Measurements from ENCODE around the gene SUMO3. TPM values are rescaled to one million over a fixed set of nuclear protein-coding genes. Genes with fewer than 3 reads are reported as not detected.

Gene SUMO3
- total and polyA plus RNA-seq, 7 donors = 38.6 to 86.6 (median 62.1) TPM

GRCh38 chr21:44813149-44813548 is 4.7 kb downstream of the SUMO3 start:
- ATAC-seq = no peak
- Histone ChIP-seq H3K36me3 (ENCODE audit: insufficient read depth in 1 of 2, low read depth in 1 of 2) (peaks cover 0 to 50% of the 10 kb centered on the region in 2 donors), H3K4me1 (peaks cover 13% of the 10 kb centered on the region), H3K27ac (no peak overlapping the region), H3K9me3 (no peaks in the 10 kb centered on the region), H3K4me3 (no peak overlapping the region), H3K27me3 (ENCODE audit: insufficient read depth in 3 of 3, low read length in 2 of 3) (no peaks in the 10 kb centered on the region)
- no peak for TF ChIP-seq CTCF (IDR thresholded peaks at IDR 0.05)
- no peak for DNase-seq
- intact Hi-C loops (cut with DNase I) = no loop called here
- 84 to 89% (median 84%) methylated on average over 10 of the region's 10 CpGs for WGBS, 3 donors

DNA sequence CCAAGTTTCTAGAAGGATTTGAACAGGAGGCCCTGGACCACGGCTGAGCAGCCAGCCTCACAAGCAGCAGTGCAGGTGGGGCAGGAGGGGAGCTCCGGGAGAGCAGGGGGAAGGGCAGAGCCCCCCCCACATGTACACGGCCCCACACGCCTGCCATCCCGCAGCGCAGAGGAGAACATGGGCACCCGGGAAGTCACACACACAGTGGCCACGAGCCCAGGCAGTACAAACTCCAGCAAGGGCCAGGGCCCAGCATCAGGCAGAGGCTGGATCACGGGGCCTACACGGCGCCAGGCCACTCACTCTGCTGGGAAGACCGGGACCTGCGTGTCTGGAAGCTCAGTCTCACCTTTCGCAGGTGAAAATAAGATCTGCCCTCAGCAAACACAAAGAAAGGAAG is 5.2 kb downstream of the SUMO3 start:
- DNase-seq (no peak), ATAC-seq (no peak)
- peaks cover 13% of the 10 kb centered on the region for H3K4me1 ChIP-seq
- intact Hi-C loops (cut with DNase I) = no loop called here
- no peak overlapping the region for H3K27ac ChIP-seq
- no peak overlapping the region for H3K4me3 ChIP-seq
- H3K36me3 ChIP-seq (ENCODE audit: insufficient read depth in 1 of 2, low read depth in 1 of 2) = peaks cover 0 to 56% of the 10 kb centered on the region in 2 donors
- H3K9me3 ChIP-seq = no peaks in the 10 kb centered on the region
- TF ChIP-seq CTCF (IDR thresholded peaks at IDR 0.05) = no peak
- no peaks in the 10 kb centered on the region for H3K27me3 ChIP-seq (ENCODE audit: insufficient read depth in 3 of 3, low read length in 2 of 3)
- WGBS, 3 donors = 82 to 87% (median 83%) methylated on average over 14 of the region's 14 CpGs

GRCh38 chr21:44810779-44811178 is 7.1 kb downstream of the SUMO3 start:
- H3K4me3 ChIP-seq = no peak overlapping the region
- DNase-seq (peak in 1 of 2 donors; percentile 36), ATAC-seq (no peak)
- 80 to 93% (median 88%) methylated on average over 5 to 6 of the region's 6 CpGs for WGBS, 3 donors
- no peaks in the 10 kb centered on the region for H3K27me3 ChIP-seq (ENCODE audit: insufficient read depth in 3 of 3, low read length in 2 of 3)
- peaks cover 3 to 74% of the 10 kb centered on the region in 2 donors for H3K36me3 ChIP-seq (ENCODE audit: insufficient read depth in 1 of 2, low read depth in 1 of 2)
- intact Hi-C loops (cut with DNase I) = no loop called here
- no peak overlapping the region for H3K27ac ChIP-seq
- no peak for TF ChIP-seq CTCF (IDR thresholded peaks at IDR 0.05)
- H3K4me1 ChIP-seq = peaks cover 2% of the 10 kb centered on the region
- H3K9me3 ChIP-seq = no peaks in the 10 kb centered on the region

DNA sequence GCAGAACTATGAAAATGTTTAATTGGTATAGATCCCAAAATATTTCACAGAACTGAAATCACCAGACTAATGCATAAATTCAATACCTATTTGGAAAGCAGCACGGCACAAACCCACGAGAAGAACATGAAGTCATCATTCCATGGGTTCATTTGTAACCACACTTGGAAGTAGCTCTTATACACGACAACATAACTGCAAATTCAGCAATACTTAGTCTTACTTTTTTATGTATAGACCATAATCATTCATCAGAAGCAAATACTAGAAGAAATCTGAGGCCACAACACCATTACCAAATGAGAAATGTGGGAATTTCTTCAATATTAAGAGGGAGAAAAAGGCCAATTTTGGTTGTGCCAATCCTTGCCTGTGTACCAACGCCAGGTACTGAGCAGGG is 12.0 kb downstream of the SUMO3 start:
- Histone ChIP-seq H3K9me3 (no peaks in the 10 kb centered on the region), H3K27ac (no peak overlapping the region), H3K36me3 (ENCODE audit: insufficient read depth in 1 of 2, low read depth in 1 of 2) (peaks cover 3 to 67% of the 10 kb centered on the region in 2 donors), H3K4me1 (peaks cover 6% of the 10 kb centered on the region), H3K27me3 (ENCODE audit: insufficient read depth in 3 of 3, low read length in 2 of 3) (no peaks in the 10 kb centered on the region), H3K4me3 (no peak overlapping the region)
- 80 to 94% (median 84%) methylated on average over 4 of the region's 4 CpGs for WGBS, 3 donors
- no peak for TF ChIP-seq CTCF (IDR thresholded peaks at IDR 0.05)
- ATAC-seq (no peak), DNase-seq (no peak)
- intact Hi-C loops (cut with DNase I) = no loop called here

DNA sequence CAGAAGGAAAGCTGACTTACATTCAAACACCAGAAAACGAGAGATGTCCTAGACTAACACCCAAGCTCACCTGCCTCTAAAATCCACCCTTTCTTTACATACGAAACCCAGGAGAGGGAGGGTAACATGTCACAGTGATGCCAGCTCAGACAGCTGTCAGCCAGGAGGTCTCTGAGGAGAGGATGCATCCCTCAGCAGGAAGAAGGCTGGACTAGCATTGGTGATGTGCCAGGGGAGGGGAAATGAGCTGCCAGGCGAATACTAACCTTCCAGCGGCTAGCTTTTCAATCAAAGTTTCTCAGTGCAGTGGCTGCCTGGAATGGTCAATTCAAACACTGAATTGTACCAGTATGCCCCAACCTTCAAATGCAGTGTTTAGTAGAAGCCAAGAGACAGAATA is 12.6 kb downstream of the SUMO3 start:
- TF ChIP-seq CTCF (IDR thresholded peaks at IDR 0.05) = no peak
- Histone ChIP-seq H3K4me1 (peaks cover 12% of the 10 kb centered on the region), H3K9me3 (no peaks in the 10 kb centered on the region), H3K27me3 (ENCODE audit: insufficient read depth in 3 of 3, low read length in 2 of 3) (no peaks in the 10 kb centered on the region), H3K4me3 (no peak overlapping the region), H3K27ac (no peak overlapping the region), H3K36me3 (ENCODE audit: insufficient read depth in 1 of 2, low read depth in 1 of 2) (peaks cover 3 to 62% of the 10 kb centered on the region in 2 donors)
- WGBS, 3 donors = 74 to 76% (median 75%) methylated on average over 4 of the region's 4 CpGs
- no peak for DNase-seq
- no peak for ATAC-seq
- intact Hi-C loops (cut with DNase I) = no loop called here

Measured in psoas muscle (tissue), 8 donors.